Measurements from ENCODE around the gene BDH1. TPM values are rescaled to one million over a fixed set of nuclear protein-coding genes. Genes with fewer than 3 reads are reported as not detected.

The BDH1 gene
- total RNA-seq, 1 donor from 2014 or later = 40.9 TPM

DNA sequence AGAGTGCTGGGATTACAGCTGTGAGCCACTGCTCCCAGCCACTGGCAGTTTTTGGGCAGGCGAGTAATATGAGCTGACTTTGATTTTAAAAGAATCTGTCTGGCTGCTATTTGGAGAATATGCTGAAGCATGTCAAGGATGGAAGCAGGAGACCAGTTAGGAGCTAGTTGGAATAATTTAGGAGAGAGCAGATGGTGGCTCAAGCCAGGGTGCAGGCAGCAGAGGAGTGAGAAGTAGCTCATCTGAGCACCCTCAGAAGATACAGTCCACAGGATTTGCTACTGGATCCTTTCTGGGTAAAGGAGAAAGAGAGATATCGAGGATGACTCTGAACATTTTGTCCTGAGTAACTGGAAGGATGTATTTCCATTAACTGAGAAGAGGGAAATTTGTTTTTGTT, 30.4 kb upstream of the BDH1 start:
- TF ChIP-seq, protein P1, sequence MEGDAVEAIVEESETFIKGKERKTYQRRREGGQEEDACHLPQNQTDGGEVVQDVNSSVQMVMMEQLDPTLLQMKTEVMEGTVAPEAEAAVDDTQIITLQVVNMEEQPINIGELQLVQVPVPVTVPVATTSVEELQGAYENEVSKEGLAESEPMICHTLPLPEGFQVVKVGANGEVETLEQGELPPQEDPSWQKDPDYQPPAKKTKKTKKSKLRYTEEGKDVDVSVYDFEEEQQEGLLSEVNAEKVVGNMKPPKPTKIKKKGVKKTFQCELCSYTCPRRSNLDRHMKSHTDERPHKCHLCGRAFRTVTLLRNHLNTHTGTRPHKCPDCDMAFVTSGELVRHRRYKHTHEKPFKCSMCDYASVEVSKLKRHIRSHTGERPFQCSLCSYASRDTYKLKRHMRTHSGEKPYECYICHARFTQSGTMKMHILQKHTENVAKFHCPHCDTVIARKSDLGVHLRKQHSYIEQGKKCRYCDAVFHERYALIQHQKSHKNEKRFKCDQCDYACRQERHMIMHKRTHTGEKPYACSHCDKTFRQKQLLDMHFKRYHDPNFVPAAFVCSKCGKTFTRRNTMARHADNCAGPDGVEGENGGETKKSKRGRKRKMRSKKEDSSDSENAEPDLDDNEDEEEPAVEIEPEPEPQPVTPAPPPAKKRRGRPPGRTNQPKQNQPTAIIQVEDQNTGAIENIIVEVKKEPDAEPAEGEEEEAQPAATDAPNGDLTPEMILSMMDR (IDR thresholded peaks at IDR 0.05) = no peak
- Mint-ChIP-seq H3K36me3 (ENCODE audit: low read depth) (no peaks in the 10 kb centered on the region), H3K9me3 (no peaks in the 10 kb centered on the region), H3K4me1 (no peaks in the 10 kb centered on the region), H3K27ac (no peak overlapping the region), H3K4me3 (no peak overlapping the region), H3K27me3 (peaks cover 7% of the 10 kb centered on the region)
- intact Hi-C loops (cut with micrococcal nuclease) = no loop called here
- DNase-seq = no peak
- POLR2A ChIA-PET = interaction anchor here (0.6 to 0.7 kb wide), 2 partner anchors 9 to 25 kb away, joined by 3 to 6 read pairs; no protein-coding TSS in a partner anchor
- CTCF ChIA-PET = no interaction called here
- no peak for ATAC-seq (ENCODE audit: low read depth)

DNA sequence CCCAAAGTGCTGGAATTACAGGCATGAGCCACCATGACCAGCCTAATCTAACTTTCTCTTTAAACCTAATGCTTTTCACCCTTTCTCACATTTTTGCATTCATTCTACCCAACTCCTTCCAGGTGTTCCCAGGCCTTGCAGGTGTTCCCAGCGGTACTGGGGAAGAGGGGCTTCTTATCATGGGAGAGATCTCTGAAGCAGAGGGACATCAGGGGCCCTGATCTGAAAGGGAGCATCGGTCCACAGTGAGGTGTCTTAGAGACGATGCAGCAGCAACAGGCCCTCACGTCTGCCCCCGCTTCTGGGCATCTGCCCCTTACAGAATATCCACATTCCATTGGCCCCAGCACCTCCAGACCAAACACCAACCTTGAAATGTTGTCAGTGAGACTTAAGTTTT, 29.0 kb upstream of the BDH1 start:
- H3K27ac Mint-ChIP-seq = no peak overlapping the region
- H3K4me1 Mint-ChIP-seq = no peaks in the 10 kb centered on the region
- TF ChIP-seq, protein P1 (IDR thresholded peaks at IDR 0.05) = no peak
- DNase-seq (no peak), ATAC-seq (ENCODE audit: low read depth) (no peak)
- CTCF ChIA-PET = no interaction called here
- intact Hi-C loops (cut with micrococcal nuclease) = no loop called here
- H3K27me3 Mint-ChIP-seq = peaks cover 7% of the 10 kb centered on the region
- POLR2A ChIA-PET = no interaction called here
- no peak overlapping the region for H3K4me3 Mint-ChIP-seq
- H3K36me3 Mint-ChIP-seq (ENCODE audit: low read depth) = no peaks in the 10 kb centered on the region
- H3K9me3 Mint-ChIP-seq = no peaks in the 10 kb centered on the region

DNA sequence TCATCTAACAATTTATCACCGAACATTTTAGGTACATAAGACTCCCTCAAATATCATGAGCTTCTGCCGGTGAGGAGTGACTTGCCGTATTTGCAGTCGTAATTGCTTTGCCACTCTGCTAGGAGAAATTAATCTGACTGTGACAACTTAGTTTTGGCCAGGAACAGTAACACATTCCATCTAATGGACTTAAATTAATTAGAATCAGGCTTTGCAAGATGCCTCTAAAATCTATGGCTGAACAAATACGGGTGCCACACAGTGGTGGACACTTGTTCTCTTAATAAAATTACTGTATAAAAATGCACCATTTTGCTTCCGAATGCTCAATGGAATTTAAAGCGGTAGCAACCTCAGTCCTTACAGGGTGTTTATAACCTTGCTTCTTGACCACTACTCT, 27.6 kb upstream of the BDH1 start:
- POLR2A ChIA-PET = no interaction called here
- H3K27ac Mint-ChIP-seq = no peak overlapping the region
- ATAC-seq (ENCODE audit: low read depth) (no peak), DNase-seq (no peak)
- TF ChIP-seq, protein P1 (IDR thresholded peaks at IDR 0.05) = no peak
- H3K4me3 Mint-ChIP-seq = no peak overlapping the region
- CTCF ChIA-PET = no interaction called here
- H3K9me3 Mint-ChIP-seq = no peaks in the 10 kb centered on the region
- intact Hi-C loops (cut with micrococcal nuclease) = no loop called here
- H3K36me3 Mint-ChIP-seq (ENCODE audit: low read depth) = no peaks in the 10 kb centered on the region
- no peaks in the 10 kb centered on the region for H3K4me1 Mint-ChIP-seq
- peaks cover 7% of the 10 kb centered on the region for H3K27me3 Mint-ChIP-seq

DNA sequence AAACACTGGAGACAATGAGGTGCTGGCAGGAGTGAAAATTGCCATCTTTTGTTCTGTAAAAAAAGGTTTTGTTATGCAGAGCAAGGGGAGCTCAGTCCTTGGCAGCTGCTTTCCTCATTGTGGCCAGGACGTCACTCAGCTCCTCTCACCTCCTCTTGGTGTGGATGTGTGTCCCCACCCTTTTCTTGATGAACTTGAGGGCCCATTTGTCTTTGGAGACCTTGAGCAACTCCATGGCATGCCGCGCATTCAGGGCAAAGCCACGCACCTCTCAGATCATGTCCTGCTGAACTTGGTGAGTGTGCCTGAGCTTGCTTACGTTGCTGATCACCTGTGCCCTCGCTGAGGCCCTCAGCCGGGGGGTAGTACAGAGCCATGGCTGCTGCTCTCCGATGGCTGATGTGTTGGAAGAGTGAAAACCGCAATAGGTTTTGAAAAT, 24.5 kb upstream of the BDH1 start:
- H3K4me1 Mint-ChIP-seq = no peaks in the 10 kb centered on the region
- intact Hi-C loops (cut with micrococcal nuclease) = no loop called here

DNA sequence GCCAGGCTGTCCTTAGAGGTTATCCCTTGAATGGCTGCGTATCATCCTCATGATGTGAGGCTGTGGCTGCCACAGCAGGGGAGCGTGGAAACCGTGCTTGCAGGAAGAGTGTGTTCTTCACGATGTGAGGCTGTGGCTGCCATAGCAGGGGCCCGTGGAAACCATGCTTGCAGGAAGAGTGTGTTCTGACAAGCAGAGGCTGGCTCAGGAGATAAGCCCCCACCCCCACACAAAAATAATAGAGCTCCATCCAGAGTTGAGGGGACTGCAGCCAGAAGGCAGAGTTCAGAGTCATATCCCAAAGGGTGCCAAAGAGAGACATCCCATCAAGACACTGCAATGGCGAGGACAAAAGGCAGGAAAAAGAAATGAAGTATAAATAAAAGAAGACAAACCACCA, 22.6 kb upstream of the BDH1 start:
- H3K36me3 Mint-ChIP-seq (ENCODE audit: low read depth) = no peaks in the 10 kb centered on the region
- no peaks in the 10 kb centered on the region for H3K4me1 Mint-ChIP-seq
- TF ChIP-seq, protein P1 (IDR thresholded peaks at IDR 0.05) = no peak
- intact Hi-C loops (cut with micrococcal nuclease) = no loop called here
- H3K4me3 Mint-ChIP-seq = no peak overlapping the region
- DNase-seq (no peak), ATAC-seq (ENCODE audit: low read depth) (no peak)
- H3K27ac Mint-ChIP-seq = no peak overlapping the region
- H3K27me3 Mint-ChIP-seq = peaks cover 6% of the 10 kb centered on the region
- no peaks in the 10 kb centered on the region for H3K9me3 Mint-ChIP-seq
- POLR2A ChIA-PET = no interaction called here
- CTCF ChIA-PET = no interaction called here

More for the DNA sequence above, 24.5 kb upstream of the BDH1 start:
- peaks cover 3% of the 10 kb centered on the region for H3K27me3 Mint-ChIP-seq
- ATAC-seq (ENCODE audit: low read depth) (no peak), DNase-seq (no peak)
- no peak overlapping the region for H3K27ac Mint-ChIP-seq
- TF ChIP-seq, protein P1 (IDR thresholded peaks at IDR 0.05) = no peak
- no peaks in the 10 kb centered on the region for H3K36me3 Mint-ChIP-seq (ENCODE audit: low read depth)
- ChIA-PET CTCF (no interaction called here), POLR2A (no interaction called here)
- H3K9me3 Mint-ChIP-seq = no peaks in the 10 kb centered on the region
- H3K4me3 Mint-ChIP-seq = no peak overlapping the region

Measured in activated B cell treated with CpG ODN at 0.5 μM for 24 hours (primary cell).